ENCODE measurements around the gene UCP3. TPM values are rescaled to one million over a fixed set of nuclear protein-coding genes. Genes with fewer than 3 reads are reported as not detected.

Gene UCP3
- total and polyA plus RNA-seq, 4 donors, result 1.0 to 2.8 (median 1.8) TPM

DNA sequence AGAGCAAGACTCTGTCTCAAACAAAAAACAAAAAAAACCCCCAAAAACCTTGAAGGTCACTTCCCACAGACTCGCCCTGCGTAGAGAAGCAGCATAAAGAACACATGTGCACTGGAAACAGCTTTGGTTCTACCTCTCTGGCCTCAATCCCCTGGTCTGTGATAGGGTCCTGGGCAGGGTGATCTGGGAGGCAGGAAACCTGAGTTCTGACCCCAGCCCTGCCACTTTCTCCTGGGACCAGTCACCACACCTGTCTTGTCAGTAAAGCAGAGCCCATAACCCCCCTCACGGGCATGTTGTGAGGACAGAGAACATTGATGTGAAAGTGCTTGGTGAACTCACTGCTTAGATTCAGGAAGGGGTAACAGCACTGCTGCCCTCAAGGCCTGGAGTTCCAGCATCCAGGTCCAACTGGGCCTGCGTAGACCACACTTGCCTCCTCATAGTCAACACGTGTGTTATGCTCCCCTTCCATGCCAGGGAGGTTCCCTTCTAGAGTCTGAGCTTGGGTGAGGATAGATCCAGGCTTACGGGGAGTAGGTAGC is 37.6 kb downstream of the UCP3 start:
- TF ChIP-seq, protein P1, sequence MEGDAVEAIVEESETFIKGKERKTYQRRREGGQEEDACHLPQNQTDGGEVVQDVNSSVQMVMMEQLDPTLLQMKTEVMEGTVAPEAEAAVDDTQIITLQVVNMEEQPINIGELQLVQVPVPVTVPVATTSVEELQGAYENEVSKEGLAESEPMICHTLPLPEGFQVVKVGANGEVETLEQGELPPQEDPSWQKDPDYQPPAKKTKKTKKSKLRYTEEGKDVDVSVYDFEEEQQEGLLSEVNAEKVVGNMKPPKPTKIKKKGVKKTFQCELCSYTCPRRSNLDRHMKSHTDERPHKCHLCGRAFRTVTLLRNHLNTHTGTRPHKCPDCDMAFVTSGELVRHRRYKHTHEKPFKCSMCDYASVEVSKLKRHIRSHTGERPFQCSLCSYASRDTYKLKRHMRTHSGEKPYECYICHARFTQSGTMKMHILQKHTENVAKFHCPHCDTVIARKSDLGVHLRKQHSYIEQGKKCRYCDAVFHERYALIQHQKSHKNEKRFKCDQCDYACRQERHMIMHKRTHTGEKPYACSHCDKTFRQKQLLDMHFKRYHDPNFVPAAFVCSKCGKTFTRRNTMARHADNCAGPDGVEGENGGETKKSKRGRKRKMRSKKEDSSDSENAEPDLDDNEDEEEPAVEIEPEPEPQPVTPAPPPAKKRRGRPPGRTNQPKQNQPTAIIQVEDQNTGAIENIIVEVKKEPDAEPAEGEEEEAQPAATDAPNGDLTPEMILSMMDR (IDR thresholded peaks at IDR 0.05; ENCODE audit: control extremely low read depth, extremely low read depth), result no peak
- H3K27me3 ChIP-seq (ENCODE audit: control insufficient read depth in 3 of 3, insufficient read depth in 3 of 3, low read length in 2 of 3), result no peaks in the 10 kb centered on the region
- ATAC-seq (ENCODE audit: insufficient read depth, low FRiP score) (no peak), DNase-seq (no peak)
- H3K9ac ChIP-seq (ENCODE audit: insufficient read depth in 1 of 2, low read length in 2 of 2), result no peak overlapping the region
- WGBS, 2 donors, result 83 to 88% methylated on average over 6 of the region's 6 CpGs
- H3K4me1 ChIP-seq (ENCODE audit: control insufficient read depth in 5 of 5, insufficient read depth in 5 of 5, low read length in 5 of 5), result peaks cover 0 to 7% (median 0%) of the 10 kb centered on the region in 5 donors
- peaks cover 0 to 11% (median 0%) of the 10 kb centered on the region in 4 donors for H3K36me3 ChIP-seq (ENCODE audit: control insufficient read depth in 4 of 4, insufficient read depth in 4 of 4, low read length in 4 of 4)
- H3K27ac ChIP-seq (ENCODE audit: low read depth in 1 of 2, low read length in 1 of 2), result no peak overlapping the region
- no peak overlapping the region for H3K4me3 ChIP-seq
- no peaks in the 10 kb centered on the region for H3K9me3 ChIP-seq (ENCODE audit: control insufficient read depth in 4 of 4, insufficient read depth in 3 of 4, low read length in 3 of 4)

DNA sequence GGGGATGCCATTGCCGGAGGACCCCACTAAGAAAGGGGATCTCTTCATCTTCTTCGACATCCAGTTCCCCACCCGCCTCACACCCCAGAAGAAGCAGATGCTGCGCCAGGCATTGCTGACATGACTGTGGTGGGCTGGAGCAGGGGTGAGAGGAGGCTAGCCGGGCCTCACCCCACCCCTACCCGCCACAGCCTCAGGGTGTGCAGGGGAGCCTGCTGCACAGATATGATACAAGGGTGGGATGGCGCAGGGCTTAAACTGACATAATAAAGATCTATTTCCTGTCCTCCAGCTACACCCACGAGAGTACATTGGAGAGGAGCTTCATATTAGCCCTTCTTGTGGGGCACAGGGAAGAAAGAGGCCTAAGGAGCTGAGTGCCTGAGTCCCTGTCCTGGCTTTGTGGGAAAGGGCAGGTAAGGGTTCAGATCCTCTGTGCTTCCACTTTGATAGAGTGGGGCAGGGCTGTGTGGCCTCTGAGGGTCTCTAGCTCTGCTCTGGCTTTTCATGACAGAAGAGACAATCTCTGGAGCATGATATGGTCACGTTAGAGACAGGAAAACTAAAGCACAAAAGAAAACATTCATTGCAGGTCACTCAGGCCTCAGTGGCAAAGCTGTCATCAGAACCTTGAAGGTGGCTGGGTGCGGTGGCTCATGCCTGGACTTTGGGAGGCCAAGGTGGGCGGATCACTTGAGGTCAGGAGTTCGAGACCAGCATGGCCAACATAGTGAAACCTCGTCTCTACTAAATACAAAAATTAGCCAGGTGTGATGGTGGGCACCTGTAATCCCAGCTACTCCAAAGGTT is 38.7 kb downstream of the UCP3 start:
- ATAC-seq (ENCODE audit: insufficient read depth, low FRiP score), result no peak
- Histone ChIP-seq H3K27me3 (ENCODE audit: control insufficient read depth in 3 of 3, insufficient read depth in 3 of 3, low read length in 2 of 3) (no peaks in the 10 kb centered on the region), H3K9ac (ENCODE audit: insufficient read depth in 1 of 2, low read length in 2 of 2) (no peak overlapping the region), H3K36me3 (ENCODE audit: control insufficient read depth in 4 of 4, insufficient read depth in 4 of 4, low read length in 4 of 4) (peaks cover 0 to 4% (median 0%) of the 10 kb centered on the region in 4 donors), H3K9me3 (ENCODE audit: control insufficient read depth in 4 of 4, insufficient read depth in 3 of 4, low read length in 3 of 4) (no peaks in the 10 kb centered on the region), H3K4me3 (no peak overlapping the region), H3K27ac (ENCODE audit: low read depth in 1 of 2, low read length in 1 of 2) (no peak overlapping the region), H3K4me1 (ENCODE audit: control insufficient read depth in 5 of 5, insufficient read depth in 5 of 5, low read length in 5 of 5) (peaks cover 0 to 7% (median 0%) of the 10 kb centered on the region in 5 donors)
- WGBS, 2 donors, result 83 to 84% methylated on average over 13 of the region's 13 CpGs
- TF ChIP-seq, protein P1 (IDR thresholded peaks at IDR 0.05; ENCODE audit: control extremely low read depth, extremely low read depth), result no peak
- DNase-seq, result no peak

DNA sequence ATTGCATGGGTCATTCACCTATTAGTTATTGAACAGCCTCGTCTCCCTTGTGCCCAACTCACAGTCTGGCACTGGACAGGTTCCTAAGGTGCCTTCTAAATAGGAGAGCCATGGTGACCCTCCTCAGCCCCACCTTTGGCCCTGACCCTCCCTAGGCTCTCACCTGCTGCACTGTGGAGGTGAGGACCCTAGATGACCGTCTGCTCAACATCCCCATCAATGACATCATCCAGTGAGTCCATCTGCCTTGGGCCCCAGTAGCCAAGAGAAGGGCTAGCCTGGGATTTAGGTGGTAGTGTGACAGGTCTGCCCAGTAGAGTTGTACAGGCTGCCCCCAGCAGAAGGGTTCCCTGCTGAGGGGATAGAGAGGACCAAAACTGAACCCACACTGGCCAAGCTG is 39.8 kb downstream of the UCP3 start:
- no peak overlapping the region for H3K9ac ChIP-seq (ENCODE audit: insufficient read depth in 1 of 2, low read length in 2 of 2)
- 79 to 81% methylated on average over 2 of the region's 2 CpGs for WGBS, 2 donors
- H3K4me1 ChIP-seq (ENCODE audit: control insufficient read depth in 5 of 5, insufficient read depth in 5 of 5, low read length in 5 of 5), result peaks cover 0 to 6% (median 0%) of the 10 kb centered on the region in 5 donors
- TF ChIP-seq, protein P1 (IDR thresholded peaks at IDR 0.05; ENCODE audit: control extremely low read depth, extremely low read depth), result no peak
- DNase-seq, result no peak
- ATAC-seq (ENCODE audit: insufficient read depth, low FRiP score), result no peak
- no peaks in the 10 kb centered on the region for H3K36me3 ChIP-seq (ENCODE audit: control insufficient read depth in 4 of 4, insufficient read depth in 4 of 4, low read length in 4 of 4)
- H3K9me3 ChIP-seq (ENCODE audit: control insufficient read depth in 4 of 4, insufficient read depth in 3 of 4, low read length in 3 of 4), result no peaks in the 10 kb centered on the region
- H3K27me3 ChIP-seq (ENCODE audit: control insufficient read depth in 3 of 3, insufficient read depth in 3 of 3, low read length in 2 of 3), result no peaks in the 10 kb centered on the region
- no peak overlapping the region for H3K4me3 ChIP-seq
- H3K27ac ChIP-seq (ENCODE audit: low read depth in 1 of 2, low read length in 1 of 2), result no peak overlapping the region
